Keratinocyte (primary cell): ENCODE measurements around the gene RASA3.

Experiments used
- EZH2 ChIP-seq: IDR thresholded peaks from one replicate; pipeline ENCODE4 v1.6.1; 2012; ENCODE audit warnings: inconsistent platforms, mild to moderate bottlenecking, low read length, moderate library complexity
- TF ChIP-seq, protein P1 (sequence below), 3 experiments: IDR thresholded peaks in 1 of 3; conservative IDR thresholded peaks in 1 of 3; optimal IDR thresholded peaks in 1 of 3; 2 replicates in 2 of 3; 3 replicates in 1 of 3; pipeline versions ENCODE3 to v1.5.1; 2011; ENCODE audit warnings: low read length in 3 of 3, mild to moderate bottlenecking in 3 of 3, moderate library complexity in 2 of 3, control low read depth in 1 of 3, inconsistent platforms in 1 of 3; ENCODE audit not compliant: insufficient read depth in 2 of 3; ENCODE audit errors: extremely low read depth in 1 of 3

DNA sequence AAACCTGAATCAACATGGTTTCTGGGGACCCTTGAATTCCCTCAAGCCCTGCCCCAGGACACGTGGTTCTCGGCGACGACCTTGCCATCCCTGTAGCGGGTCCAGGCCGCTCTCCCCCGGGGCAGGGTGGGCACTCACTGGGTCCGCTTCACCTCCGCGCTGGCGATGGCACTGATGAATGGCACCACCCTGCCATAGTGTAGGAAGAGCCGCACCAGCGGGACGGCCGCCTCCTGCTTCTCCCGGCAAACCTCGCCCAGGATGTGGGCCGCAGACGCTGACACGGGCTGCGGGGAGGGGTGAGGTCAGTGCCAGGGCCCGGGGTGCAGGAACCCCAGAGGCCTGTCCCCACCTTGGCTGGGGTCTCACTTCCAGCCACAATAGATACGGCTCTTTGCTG lies 114.5 kb downstream of the RASA3 start:
- TF ChIP-seq, protein P1, sequence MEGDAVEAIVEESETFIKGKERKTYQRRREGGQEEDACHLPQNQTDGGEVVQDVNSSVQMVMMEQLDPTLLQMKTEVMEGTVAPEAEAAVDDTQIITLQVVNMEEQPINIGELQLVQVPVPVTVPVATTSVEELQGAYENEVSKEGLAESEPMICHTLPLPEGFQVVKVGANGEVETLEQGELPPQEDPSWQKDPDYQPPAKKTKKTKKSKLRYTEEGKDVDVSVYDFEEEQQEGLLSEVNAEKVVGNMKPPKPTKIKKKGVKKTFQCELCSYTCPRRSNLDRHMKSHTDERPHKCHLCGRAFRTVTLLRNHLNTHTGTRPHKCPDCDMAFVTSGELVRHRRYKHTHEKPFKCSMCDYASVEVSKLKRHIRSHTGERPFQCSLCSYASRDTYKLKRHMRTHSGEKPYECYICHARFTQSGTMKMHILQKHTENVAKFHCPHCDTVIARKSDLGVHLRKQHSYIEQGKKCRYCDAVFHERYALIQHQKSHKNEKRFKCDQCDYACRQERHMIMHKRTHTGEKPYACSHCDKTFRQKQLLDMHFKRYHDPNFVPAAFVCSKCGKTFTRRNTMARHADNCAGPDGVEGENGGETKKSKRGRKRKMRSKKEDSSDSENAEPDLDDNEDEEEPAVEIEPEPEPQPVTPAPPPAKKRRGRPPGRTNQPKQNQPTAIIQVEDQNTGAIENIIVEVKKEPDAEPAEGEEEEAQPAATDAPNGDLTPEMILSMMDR (optimal IDR thresholded peaks at IDR 0.05 in 1 of 3, IDR thresholded peaks at IDR 0.05 in 1 of 3, conservative IDR thresholded peaks at IDR 0.05 in 1 of 3; ENCODE audit: extremely low read depth in 1 of 3, insufficient read depth in 2 of 3, low read length in 3 of 3) = no peak
- TF ChIP-seq EZH2 = no peak
